Hematopoietic multipotent progenitor cell treated with erythropoietin and hydrocortisone succinate and interleukin-3 and kit ligand, for 17 days (in vitro differentiated cells): Measurements from ENCODE around the gene TSPO2.
A peak's percentile ranks its signal among the peaks of the same experiment; 100 is the strongest.

Experiments
- DNase-seq: peaks from one replicate; pipeline ENCODE4 v3.0.0-alpha.2; 2015; ENCODE audit warnings: low spot score

TSPO2 gene

GRCh38 chr6:41051873-41052272 lies 9.6 kb downstream of the TSPO2 start:
- no peak for DNase-seq

DNA sequence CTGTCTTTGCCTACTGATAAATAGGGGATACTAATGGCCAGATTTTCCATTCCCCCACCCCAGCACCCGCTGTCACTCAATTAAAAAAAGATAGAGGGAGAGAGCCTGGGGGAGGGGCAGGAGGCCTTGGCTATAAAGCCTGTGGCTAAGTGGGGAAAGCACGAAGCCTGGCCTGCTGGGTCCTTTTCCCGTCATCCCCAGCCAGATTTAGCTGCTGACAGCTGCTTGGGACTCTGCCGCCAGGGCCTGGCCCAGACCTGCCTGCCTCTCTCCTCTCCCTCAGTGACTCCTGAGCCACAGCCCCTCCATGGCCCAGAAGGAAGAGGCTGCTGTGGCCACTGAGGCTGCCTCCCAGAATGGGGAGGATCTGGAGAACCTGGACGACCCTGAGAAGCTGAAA lies 10.8 kb downstream of the TSPO2 start, which contains the start of gene APOBEC2:
Gene APOBEC2 (plus strand): TSS at position 162 of the 400 bp plus-strand sequence. CDS start 146 bp downstream, at position 308.
- DNase-seq, result no peak

GRCh38 chr6:41054511-41054910 lies 12.2 kb downstream of the TSPO2 start:
- no peak for DNase-seq

- DNase-seq, result no peak
Observed at GRCh38 chr6:41055149-41055548, 12.9 kb downstream of the TSPO2 start.

- DNase-seq, result no peak
Observed at GRCh38 chr6:41056768-41057490, 14.7 kb downstream of the TSPO2 start.

DNA sequence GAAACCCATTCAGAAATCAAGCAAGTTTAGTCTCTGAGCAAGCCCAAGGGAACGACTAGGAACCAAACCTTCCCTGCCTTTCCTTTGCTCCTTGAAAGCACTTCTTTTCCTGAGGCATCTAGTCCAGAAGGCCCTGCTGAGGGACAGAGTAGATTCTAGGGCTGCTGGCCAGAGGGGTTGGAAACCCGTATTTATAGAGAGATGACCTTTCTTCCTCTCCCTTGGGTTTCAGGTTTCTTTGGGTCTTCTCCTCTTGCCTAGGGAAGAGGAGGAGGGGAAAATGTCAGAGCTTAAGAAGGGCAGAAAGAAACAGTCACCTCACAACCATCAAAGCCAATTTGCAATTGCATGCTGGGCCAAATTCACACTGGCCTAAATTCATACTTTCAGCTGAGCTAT lies 16.5 kb downstream of the TSPO2 start:
- no peak for DNase-seq

GRCh38 chr6:41059556-41059955 lies 17.3 kb downstream of the TSPO2 start:
- no peak for DNase-seq

DNA sequence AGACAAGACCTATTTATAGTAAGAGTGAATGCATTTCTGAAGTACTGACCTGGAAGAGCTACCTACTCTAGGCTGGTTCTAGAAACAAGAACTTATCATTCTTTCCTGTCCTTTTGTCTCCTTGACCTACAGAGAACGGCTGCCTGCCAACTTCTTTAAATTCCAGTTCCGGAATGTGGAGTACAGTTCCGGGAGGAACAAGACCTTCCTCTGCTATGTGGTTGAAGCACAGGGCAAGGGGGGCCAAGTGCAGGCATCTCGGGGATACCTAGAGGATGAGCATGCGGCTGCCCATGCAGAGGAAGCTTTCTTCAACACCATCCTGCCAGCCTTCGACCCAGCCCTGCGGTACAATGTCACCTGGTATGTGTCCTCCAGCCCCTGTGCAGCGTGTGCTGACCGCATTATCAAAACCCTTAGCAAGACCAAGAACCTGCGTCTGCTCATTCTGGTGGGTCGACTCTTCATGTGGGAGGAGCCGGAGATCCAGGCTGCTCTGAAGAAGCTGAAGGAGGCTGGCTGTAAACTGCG lies 19.0 kb downstream of the TSPO2 start:
- DNase-seq, result no peak

GRCh38 chr6:41062056-41062455 lies 19.8 kb downstream of the TSPO2 start:
- DNase-seq, result no peak

- DNase-seq, result no peak
Observed at GRCh38 chr6:41063884-41064285, 21.6 kb downstream of the TSPO2 start.

DNA sequence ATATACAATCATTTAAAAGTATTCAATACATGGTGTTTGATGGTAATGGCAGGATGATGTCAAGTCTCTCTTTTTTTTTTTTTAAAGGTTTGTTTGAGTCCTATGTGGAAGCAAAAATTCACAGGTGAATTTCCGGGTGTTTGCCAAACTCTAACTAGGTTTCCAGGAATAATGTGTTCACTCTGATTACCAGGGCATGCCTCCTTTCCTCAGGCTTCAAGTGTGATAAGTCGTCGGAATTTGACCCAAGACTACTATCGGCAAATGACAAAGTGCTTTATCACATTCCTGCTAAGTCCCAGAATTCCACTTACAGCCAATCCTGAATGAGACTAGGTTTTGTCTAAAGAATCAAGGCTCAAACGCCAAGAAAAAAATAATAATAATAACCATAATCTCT lies 22.6 kb downstream of the TSPO2 start:
- DNase-seq, result no peak

DNA sequence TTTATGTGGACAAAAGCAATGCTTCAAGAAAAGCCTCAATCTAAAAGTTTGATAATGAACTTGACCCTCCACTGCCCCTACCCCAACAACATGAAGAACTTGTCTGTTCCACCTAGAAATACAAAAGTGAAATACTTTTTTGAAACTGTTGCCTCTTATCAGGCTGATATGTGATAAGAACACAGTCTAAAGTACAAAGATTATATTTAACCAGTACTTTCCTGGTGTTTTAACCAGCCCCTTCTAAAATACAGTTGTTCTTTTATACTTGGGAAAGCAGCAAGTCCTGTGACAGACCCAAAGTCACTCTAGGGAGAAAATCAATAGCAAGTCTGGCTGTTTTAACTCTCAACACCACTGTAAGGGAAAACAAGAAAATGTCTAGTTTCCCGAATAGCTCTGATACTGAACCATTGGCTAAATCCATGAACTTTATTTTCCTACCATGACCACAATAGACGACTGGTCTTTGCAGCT lies 23.3 kb downstream of the TSPO2 start:
- no peak for DNase-seq

GRCh38 chr6:41066867-41067304 lies 24.6 kb downstream of the TSPO2 start:
- peak; percentile 93 for DNase-seq

- no peak for DNase-seq
Observed at GRCh38 chr6:41071501-41071922, 29.2 kb downstream of the TSPO2 start.

- peak; percentile 81 for DNase-seq
Observed at GRCh38 chr6:41071923-41072835, 29.9 kb downstream of the TSPO2 start, which contains the start of gene OARD1. Gene OARD1 (minus strand): TSS chr6:41072356. CDS start chr6:41071634, 722 bp downstream.

- peak; percentile 100 for DNase-seq
Observed at GRCh38 chr6:41072836-41073202, 30.6 kb downstream of the TSPO2 start, which contains the start of gene NFYA. Gene NFYA (plus strand): TSS chr6:41072974. CDS start chr6:41079090, 6,116 bp downstream.

- DNase-seq, result peak; percentile 77
Observed at GRCh38 chr6:41073203-41073967, 31.1 kb downstream of the TSPO2 start.

GRCh38 chr6:41073968-41074691 lies 31.9 kb downstream of the TSPO2 start:
- DNase-seq, result no peak

DNA sequence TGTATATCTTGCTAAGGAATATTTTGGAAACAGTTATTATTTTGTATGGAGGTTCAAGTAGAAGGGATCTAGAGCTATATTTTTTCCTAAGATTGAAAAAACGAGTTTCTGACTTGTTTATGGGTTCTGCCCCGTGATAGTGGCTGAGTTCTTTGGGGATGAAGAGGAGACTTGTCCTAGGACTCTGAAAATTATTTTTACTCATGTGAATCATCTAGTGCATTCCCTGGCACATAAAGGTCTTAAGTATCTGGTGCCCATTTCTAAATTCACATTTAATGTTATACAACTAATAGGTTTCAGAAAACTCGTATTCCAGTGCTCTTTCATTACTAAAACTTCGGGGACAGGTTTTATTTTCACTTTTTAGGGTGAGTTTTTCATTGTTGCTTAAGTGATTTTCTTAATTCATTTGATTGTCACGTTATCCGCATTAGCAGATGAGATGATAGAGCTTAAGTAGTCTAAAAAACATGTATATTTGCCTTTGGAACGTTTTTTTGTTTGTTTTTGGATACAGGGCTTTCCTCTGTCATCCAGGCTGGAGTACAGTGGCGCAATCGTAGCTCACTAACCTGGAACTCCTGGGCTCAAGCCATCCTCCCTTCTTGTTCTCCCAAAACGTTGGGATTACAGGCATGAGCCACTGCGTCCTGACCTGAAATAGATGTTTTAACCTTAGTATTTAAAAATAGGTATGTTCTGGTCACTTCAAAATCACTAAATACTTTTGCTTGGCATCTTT lies 32.6 kb downstream of the TSPO2 start:
- no peak for DNase-seq
